CD4-positive, alpha-beta T cell treated with Interleukin-6 at 100 ng/mL for 8 hours (primary cell): ENCODE measurements around the gene OBSCN.

Experiments
- DNase-seq: peaks from one replicate; pipeline ENCODE4 v3.0.0-alpha.2; 2020; ENCODE audit warnings: mixed read lengths, low spot score

Gene OBSCN

GRCh38 chr1:228369608-228370438 is 162.0 kb downstream of the OBSCN start:
- DNase-seq, result no peak

- DNase-seq, result no peak
Observed at GRCh38 chr1:228370439-228370940, 162.6 kb downstream of the OBSCN start.

- DNase-seq, result no peak
Observed at GRCh38 chr1:228370941-228371740, 163.3 kb downstream of the OBSCN start.

GRCh38 chr1:228371741-228372182 is 163.9 kb downstream of the OBSCN start:
- DNase-seq, result no peak

- DNase-seq, result no peak
Observed at GRCh38 chr1:228372183-228373003, 164.5 kb downstream of the OBSCN start.

- DNase-seq, result no peak
Observed at GRCh38 chr1:228373004-228373680, 165.3 kb downstream of the OBSCN start.

GRCh38 chr1:228373681-228374571 is 166.1 kb downstream of the OBSCN start:
- no peak for DNase-seq

GRCh38 chr1:228374711-228375577 is 167.1 kb downstream of the OBSCN start:
- DNase-seq, result no peak

- DNase-seq, result no peak
Observed at GRCh38 chr1:228375578-228376261, 167.9 kb downstream of the OBSCN start.

- no peak for DNase-seq
Observed at GRCh38 chr1:228376262-228376628, 168.4 kb downstream of the OBSCN start.

GRCh38 chr1:228376651-228377631 is 169.1 kb downstream of the OBSCN start:
- no peak for DNase-seq

- no peak for DNase-seq
Observed at GRCh38 chr1:228377664-228378089, 169.8 kb downstream of the OBSCN start.

GRCh38 chr1:228378090-228378872 is 170.4 kb downstream of the OBSCN start:
- peak; percentile 42 for DNase-seq

- DNase-seq, result no peak
Observed at GRCh38 chr1:228378873-228379460, 171.1 kb downstream of the OBSCN start.

GRCh38 chr1:228379666-228380065 is 171.8 kb downstream of the OBSCN start:
- no peak for DNase-seq

GRCh38 chr1:228381356-228381755 is 173.5 kb downstream of the OBSCN start:
- DNase-seq, result no peak
